ENCODE data around the gene ITPK1.
"Not testable (repeated sequence)": the region's sequence is repeated elsewhere in the genome, so short reads cannot be mapped to it uniquely, and the experiment has no call there.

The ITPK1 gene

GRCh38 chr14:93107453-93107852 lies 8.3 kb downstream of the ITPK1 start:
- peaks cover 3% of the 10 kb centered on the region; the same call in 1 of the 2 replicates for H3K36me3 ChIP-seq (ENCODE audit: insufficient read depth, low read length)
- H3K9me3 ChIP-seq (ENCODE audit: insufficient read depth, low read length, severe bottlenecking): no peaks in the 10 kb centered on the region
- H3K27ac ChIP-seq (ENCODE audit: low read length): no peak overlapping the region
- H3K27me3 ChIP-seq (ENCODE audit: insufficient read depth, low read length, poor library complexity): no peaks in the 10 kb centered on the region
- peaks cover 84% of the 10 kb centered on the region for H3K79me2 ChIP-seq (ENCODE audit: insufficient read depth, low read length)
- DNase-seq: no peak
- peaks cover 25% of the 10 kb centered on the region for H3K4me1 ChIP-seq (ENCODE audit: insufficient read depth, low read length)
- H3K4me3 ChIP-seq (ENCODE audit: low read depth in 1 of 2, low read length in 2 of 2): no peak overlapping the region
- H4K20me1 ChIP-seq (ENCODE audit: insufficient read depth, low read length): peaks cover 39% of the 10 kb centered on the region; the same call in 1 of the 2 replicates
- no peak for ATAC-seq (ENCODE audit: insufficient read depth, low read depth)
- H3K9ac ChIP-seq (ENCODE audit: low read depth, low read length): no peak overlapping the region
- no peak overlapping the region for H3K4me2 ChIP-seq (ENCODE audit: insufficient read depth, low read length)
- TF ChIP-seq, protein P1, sequence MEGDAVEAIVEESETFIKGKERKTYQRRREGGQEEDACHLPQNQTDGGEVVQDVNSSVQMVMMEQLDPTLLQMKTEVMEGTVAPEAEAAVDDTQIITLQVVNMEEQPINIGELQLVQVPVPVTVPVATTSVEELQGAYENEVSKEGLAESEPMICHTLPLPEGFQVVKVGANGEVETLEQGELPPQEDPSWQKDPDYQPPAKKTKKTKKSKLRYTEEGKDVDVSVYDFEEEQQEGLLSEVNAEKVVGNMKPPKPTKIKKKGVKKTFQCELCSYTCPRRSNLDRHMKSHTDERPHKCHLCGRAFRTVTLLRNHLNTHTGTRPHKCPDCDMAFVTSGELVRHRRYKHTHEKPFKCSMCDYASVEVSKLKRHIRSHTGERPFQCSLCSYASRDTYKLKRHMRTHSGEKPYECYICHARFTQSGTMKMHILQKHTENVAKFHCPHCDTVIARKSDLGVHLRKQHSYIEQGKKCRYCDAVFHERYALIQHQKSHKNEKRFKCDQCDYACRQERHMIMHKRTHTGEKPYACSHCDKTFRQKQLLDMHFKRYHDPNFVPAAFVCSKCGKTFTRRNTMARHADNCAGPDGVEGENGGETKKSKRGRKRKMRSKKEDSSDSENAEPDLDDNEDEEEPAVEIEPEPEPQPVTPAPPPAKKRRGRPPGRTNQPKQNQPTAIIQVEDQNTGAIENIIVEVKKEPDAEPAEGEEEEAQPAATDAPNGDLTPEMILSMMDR (IDR thresholded peaks at IDR 0.05; ENCODE audit: borderline replicate concordance, extremely low read depth, low read length, poor library complexity, severe bottlenecking): no peak
- no peak for TF ChIP-seq EZH2 (IDR thresholded peaks at IDR 0.05; ENCODE audit: borderline replicate concordance, low read depth, low read length, severe bottlenecking)
- no peak overlapping the region for H2AFZ ChIP-seq (ENCODE audit: low read depth, low read length)

GRCh38 chr14:93106541-93107156 lies 9.1 kb downstream of the ITPK1 start:
- no peak overlapping the region for H3K4me2 ChIP-seq (ENCODE audit: insufficient read depth, low read length)
- H3K9ac ChIP-seq (ENCODE audit: low read depth, low read length): no peak overlapping the region
- no peak overlapping the region for H3K27ac ChIP-seq (ENCODE audit: low read length)
- TF ChIP-seq EZH2 (IDR thresholded peaks at IDR 0.05; ENCODE audit: borderline replicate concordance, low read depth, low read length, severe bottlenecking): no peak
- TF ChIP-seq, protein P1 (IDR thresholded peaks at IDR 0.05; ENCODE audit: borderline replicate concordance, extremely low read depth, low read length, poor library complexity, severe bottlenecking): no peak
- H3K27me3 ChIP-seq (ENCODE audit: insufficient read depth, low read length, poor library complexity): no peaks in the 10 kb centered on the region
- no peak overlapping the region for H3K4me3 ChIP-seq (ENCODE audit: low read depth in 1 of 2, low read length in 2 of 2)
- H4K20me1 ChIP-seq (ENCODE audit: insufficient read depth, low read length): peaks cover 33% of the 10 kb centered on the region; the same call in 1 of the 2 replicates
- H2AFZ ChIP-seq (ENCODE audit: low read depth, low read length): no peak overlapping the region
- DNase-seq (no peak), ATAC-seq (ENCODE audit: insufficient read depth, low read depth) (no peak)
- H3K4me1 ChIP-seq (ENCODE audit: insufficient read depth, low read length): peaks cover 20% of the 10 kb centered on the region
- no peaks in the 10 kb centered on the region for H3K9me3 ChIP-seq (ENCODE audit: insufficient read depth, low read length, severe bottlenecking)
- peaks cover 3% of the 10 kb centered on the region; the same call in 1 of the 2 replicates for H3K36me3 ChIP-seq (ENCODE audit: insufficient read depth, low read length)
- peaks cover 85% of the 10 kb centered on the region for H3K79me2 ChIP-seq (ENCODE audit: insufficient read depth, low read length)

GRCh38 chr14:93105856-93106255 lies 9.9 kb downstream of the ITPK1 start:
- H3K9ac ChIP-seq (ENCODE audit: low read depth, low read length); H3K27me3 ChIP-seq (ENCODE audit: insufficient read depth, low read length, poor library complexity); H3K9me3 ChIP-seq (ENCODE audit: insufficient read depth, low read length, severe bottlenecking); H3K4me3 ChIP-seq (ENCODE audit: low read depth in 1 of 2, low read length in 2 of 2); H3K27ac ChIP-seq (ENCODE audit: low read length); DNase-seq; H3K4me2 ChIP-seq (ENCODE audit: insufficient read depth, low read length); ATAC-seq (ENCODE audit: insufficient read depth, low read depth); H2AFZ ChIP-seq (ENCODE audit: low read depth, low read length); H3K36me3 ChIP-seq (ENCODE audit: insufficient read depth, low read length): not testable (repeated sequence)
- Histone ChIP-seq H3K4me1 (ENCODE audit: insufficient read depth, low read length) (peaks cover 20% of the 10 kb centered on the region), H3K79me2 (ENCODE audit: insufficient read depth, low read length) (peaks cover 85% of the 10 kb centered on the region), H4K20me1 (ENCODE audit: insufficient read depth, low read length) (peaks cover 32% of the 10 kb centered on the region; the same call in 1 of the 2 replicates)

GRCh38 chr14:93105362-93105761 lies 10.4 kb downstream of the ITPK1 start:
- Histone ChIP-seq H3K4me2 (ENCODE audit: insufficient read depth, low read length) (no peak overlapping the region), H3K4me3 (ENCODE audit: low read depth in 1 of 2, low read length in 2 of 2) (no peak overlapping the region), H3K27me3 (ENCODE audit: insufficient read depth, low read length, poor library complexity) (no peaks in the 10 kb centered on the region), H3K79me2 (ENCODE audit: insufficient read depth, low read length) (peaks cover 85% of the 10 kb centered on the region), H2AFZ (ENCODE audit: low read depth, low read length) (no peak overlapping the region), H3K9me3 (ENCODE audit: insufficient read depth, low read length, severe bottlenecking) (no peaks in the 10 kb centered on the region), H3K27ac (ENCODE audit: low read length) (0 out of 2 replicates have a peak overlapping the region, but pooled peaks have one; percentile 8), H3K4me1 (ENCODE audit: insufficient read depth, low read length) (peaks cover 20% of the 10 kb centered on the region), H4K20me1 (ENCODE audit: insufficient read depth, low read length) (peaks cover 29% of the 10 kb centered on the region; the same call in 1 of the 2 replicates), H3K9ac (ENCODE audit: low read depth, low read length) (no peak overlapping the region), H3K36me3 (ENCODE audit: insufficient read depth, low read length) (peaks cover under 1% of the 10 kb centered on the region; the same call in 1 of the 2 replicates)
- ATAC-seq (ENCODE audit: insufficient read depth, low read depth): no peak
- TF ChIP-seq EZH2 (IDR thresholded peaks at IDR 0.05; ENCODE audit: borderline replicate concordance, low read depth, low read length, severe bottlenecking): no peak
- TF ChIP-seq, protein P1 (IDR thresholded peaks at IDR 0.05; ENCODE audit: borderline replicate concordance, extremely low read depth, low read length, poor library complexity, severe bottlenecking): no peak
- DNase-seq: no peak

Data from DND-41 (cell line).